Breast epithelium (tissue), 3 donors: ENCODE measurements around the gene BAX.
"Not testable (repeated sequence)": the region's sequence is repeated elsewhere in the genome, so short reads cannot be mapped to it uniquely, and the experiment has no call there.

Experiments used
- POLR2A ChIP-seq: fragments of 450-650 bp; IDR thresholded peaks from one replicate; pipeline ENCODE4 v1.6.1; 2016; ENCODE audit warnings: antibody characterized with exemption, mild to moderate bottlenecking, moderate library complexity
- TF ChIP-seq, protein P1 (sequence below), 3 donors: fragments of 450-650 bp; IDR thresholded peaks; one replicate each; pipeline ENCODE4 v1.5.1; 2016 to 2017; ENCODE audit warnings: antibody characterized with exemption in 3 of 3, mild to moderate bottlenecking in 3 of 3, moderate library complexity in 3 of 3

DNA sequence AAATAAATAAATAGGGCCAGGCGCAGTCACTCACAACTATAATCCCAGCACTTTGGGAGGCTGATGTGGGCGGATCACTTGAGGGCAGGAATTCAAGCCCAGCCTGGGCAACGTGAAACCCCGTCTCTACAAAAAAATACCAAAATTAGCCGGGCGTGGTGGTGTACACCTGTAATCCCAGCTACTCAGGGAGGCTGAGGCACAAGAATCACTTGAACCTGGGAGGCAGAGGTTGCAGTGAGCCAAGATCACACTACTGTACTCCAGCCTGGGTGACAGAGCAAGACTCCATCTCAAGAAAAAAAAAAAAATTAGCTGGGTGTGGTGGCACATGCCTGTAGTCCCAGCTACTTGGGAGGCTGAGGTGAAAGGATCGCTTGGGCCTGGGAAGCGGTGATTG lies 28.8 kb upstream of the BAX start:
- TF ChIP-seq, protein P1, sequence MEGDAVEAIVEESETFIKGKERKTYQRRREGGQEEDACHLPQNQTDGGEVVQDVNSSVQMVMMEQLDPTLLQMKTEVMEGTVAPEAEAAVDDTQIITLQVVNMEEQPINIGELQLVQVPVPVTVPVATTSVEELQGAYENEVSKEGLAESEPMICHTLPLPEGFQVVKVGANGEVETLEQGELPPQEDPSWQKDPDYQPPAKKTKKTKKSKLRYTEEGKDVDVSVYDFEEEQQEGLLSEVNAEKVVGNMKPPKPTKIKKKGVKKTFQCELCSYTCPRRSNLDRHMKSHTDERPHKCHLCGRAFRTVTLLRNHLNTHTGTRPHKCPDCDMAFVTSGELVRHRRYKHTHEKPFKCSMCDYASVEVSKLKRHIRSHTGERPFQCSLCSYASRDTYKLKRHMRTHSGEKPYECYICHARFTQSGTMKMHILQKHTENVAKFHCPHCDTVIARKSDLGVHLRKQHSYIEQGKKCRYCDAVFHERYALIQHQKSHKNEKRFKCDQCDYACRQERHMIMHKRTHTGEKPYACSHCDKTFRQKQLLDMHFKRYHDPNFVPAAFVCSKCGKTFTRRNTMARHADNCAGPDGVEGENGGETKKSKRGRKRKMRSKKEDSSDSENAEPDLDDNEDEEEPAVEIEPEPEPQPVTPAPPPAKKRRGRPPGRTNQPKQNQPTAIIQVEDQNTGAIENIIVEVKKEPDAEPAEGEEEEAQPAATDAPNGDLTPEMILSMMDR (IDR thresholded peaks at IDR 0.05) = not testable (repeated sequence)
- TF ChIP-seq POLR2A = not testable (repeated sequence)
